Activated T-cell treated with anti-CD3 and anti-CD28 coated beads, Interleukin-2, amount 50 U/mL, for 1 hour (primary cell): Measurements from ENCODE around the gene SNAI3.

Source experiments
- DNase-seq: peaks from one replicate; pipeline ENCODE4 v3.0.0-alpha.2; 2020

SNAI3 gene

DNA sequence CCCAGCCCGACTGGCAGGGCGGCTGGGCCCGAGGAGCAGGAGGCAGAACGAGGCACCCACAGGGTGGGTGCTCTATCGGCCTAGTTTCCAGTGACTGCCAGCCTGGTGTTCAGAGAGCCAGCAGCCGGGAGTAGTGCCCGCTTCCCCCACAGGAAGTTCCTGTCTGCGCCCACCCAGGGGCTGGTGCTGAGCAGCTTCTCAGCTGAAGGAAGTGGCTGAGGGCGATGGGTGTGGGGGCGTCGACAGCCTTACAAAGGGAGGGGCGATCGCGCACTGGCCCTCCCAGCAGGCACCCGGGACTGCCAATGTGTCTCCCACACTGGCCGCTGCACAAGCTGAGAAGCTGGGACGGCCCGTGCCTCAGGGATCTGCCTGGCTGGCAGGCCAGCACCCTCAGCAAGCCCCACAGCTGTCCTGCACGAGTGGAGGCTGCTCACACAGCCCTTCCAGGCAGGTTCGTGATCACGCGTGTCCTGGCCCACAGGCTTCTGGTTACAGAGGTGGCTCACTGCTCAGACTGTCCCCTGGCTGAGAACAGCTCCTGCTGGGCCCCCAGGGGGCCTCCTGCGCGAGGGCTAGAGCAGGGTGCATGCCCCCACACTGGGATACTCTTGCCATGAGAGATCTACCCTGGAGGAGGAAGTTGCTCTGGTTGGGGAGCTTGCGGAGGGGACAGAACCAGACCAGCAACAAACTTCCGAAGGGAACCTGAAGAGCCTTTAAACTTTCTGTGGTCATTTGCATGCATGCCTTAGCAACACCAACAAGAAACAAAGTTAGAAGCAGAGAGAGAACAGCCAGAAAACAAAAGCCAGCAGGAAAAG is 17.4 kb upstream of the SNAI3 start:
- DNase-seq, result peak; percentile 74

DNA sequence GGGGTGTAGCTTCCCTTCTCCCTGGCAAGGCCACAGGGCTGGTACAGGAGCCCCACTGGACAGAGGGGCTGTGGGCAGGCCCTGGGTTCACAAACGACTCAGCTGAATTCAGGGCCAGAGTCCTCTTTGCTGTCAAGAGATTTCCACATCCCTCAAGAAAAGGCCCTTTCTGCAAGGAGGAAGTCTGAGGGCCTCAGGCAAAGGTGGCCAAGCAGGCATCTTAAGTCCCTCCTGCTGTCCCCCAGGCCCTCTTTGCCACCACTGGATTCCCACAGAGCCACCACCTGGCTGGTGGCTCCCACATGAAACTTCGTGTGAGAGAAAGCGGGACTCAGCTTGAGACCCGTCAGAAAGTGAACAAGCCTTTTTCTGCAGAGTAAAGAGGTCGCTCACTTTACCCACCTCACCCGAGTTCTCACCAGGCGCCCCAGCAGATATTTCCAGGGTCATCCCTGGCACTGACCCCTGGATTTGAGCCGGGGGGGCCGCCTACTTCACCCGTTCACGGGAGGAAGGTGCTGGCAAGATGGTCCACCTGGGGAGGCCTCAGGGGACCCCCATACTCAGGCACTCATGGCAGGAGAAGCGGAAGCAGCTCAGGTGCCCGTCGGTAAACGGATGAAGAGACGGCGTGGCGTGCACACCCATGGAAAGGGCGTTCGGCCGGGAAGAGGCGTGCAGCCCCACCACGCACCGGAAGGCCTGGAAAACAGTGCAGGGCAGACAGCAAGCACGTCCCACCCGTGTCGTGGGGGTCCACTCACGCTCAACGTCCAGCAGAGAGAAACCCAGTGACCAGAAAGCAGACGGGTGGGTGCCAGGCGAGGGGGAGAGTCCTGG is 16.3 kb upstream of the SNAI3 start:
- DNase-seq, result peak; percentile 42

GRCh38 chr16:88701581-88702370 is 15.5 kb upstream of the SNAI3 start:
- peak; percentile 45 for DNase-seq

DNA sequence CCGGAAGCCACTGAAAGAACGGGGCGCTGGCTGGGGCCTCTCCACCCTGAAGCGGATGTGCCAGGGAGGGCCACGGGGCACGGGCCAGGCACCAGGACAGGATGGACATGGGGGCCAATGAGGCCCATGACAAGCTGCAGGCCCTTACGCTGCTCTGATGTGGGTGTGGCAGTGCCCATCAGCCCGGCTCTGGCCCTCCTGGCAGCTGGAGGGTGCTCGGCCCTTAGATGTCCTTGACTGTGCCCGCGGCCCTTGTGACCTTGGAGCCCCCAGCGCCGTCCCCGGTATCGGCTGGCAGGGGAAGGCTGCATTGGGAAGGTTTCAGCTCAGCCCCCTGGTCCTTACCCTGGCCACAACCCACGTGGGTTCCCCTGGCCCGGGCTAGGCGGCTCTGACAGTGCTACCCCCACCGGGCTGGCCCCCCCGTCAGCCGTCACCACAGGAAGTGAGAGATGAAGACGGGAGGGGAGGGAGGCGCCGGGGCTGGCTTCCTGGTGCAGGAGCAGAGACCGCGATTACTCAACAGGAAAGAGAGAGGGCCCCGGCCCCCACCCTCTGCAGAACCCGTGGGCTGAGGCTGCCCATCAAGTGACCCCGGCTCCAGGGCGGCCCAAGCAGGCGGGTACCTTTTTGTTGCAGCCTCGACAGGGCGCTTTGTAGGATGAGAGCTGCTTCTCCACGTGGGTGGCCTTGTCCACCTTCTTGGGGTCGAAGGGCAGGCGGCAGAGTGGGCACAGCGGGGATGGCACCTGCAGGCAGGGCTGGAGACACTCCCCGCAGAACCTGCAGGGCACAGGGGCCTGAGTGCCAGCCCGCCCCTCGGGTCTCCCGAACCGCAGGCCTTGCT is 14.6 kb upstream of the SNAI3 start:
- DNase-seq, result peak; percentile 94

DNA sequence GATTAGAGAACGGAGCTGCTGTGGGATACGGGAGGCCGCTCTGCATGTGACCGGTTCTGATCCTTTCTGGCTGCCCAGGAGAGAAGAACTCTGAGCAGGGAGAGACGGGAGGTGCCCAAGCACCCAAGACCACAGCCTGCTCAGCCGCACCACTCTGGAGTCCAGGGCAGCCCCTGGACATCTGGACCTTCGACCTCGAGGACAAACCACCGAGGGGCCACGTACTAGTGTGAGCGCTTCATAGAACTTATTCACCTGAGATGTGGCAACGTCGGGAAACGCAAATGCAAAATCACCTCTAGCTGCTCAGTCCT is 14.0 kb upstream of the SNAI3 start:
- no peak for DNase-seq

GRCh38 chr16:88699180-88699579 is 12.9 kb upstream of the SNAI3 start:
- DNase-seq, result no peak

DNA sequence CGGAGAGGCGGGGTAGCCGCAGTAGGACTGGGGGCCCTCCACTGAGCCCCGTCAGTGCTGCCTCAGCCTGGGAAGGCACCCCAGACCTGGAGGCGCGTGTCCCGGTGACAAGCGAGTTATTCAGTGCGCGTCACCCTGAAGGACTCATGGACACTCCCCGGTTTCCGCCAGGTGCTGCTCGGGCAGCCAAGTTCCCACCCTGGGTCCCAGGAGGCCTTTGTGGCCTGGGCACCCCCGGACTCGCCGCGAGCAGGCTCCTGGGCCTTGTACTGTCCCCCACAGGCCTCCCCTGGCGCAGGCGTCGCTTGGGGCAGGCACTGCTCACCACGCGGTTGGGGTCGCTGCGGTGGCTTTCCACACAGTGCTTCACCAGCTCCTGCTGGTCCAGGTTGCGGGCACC is 12.3 kb upstream of the SNAI3 start:
- DNase-seq, result no peak

GRCh38 chr16:88697831-88698615 is 11.7 kb upstream of the SNAI3 start:
- peak; percentile 46 for DNase-seq

DNA sequence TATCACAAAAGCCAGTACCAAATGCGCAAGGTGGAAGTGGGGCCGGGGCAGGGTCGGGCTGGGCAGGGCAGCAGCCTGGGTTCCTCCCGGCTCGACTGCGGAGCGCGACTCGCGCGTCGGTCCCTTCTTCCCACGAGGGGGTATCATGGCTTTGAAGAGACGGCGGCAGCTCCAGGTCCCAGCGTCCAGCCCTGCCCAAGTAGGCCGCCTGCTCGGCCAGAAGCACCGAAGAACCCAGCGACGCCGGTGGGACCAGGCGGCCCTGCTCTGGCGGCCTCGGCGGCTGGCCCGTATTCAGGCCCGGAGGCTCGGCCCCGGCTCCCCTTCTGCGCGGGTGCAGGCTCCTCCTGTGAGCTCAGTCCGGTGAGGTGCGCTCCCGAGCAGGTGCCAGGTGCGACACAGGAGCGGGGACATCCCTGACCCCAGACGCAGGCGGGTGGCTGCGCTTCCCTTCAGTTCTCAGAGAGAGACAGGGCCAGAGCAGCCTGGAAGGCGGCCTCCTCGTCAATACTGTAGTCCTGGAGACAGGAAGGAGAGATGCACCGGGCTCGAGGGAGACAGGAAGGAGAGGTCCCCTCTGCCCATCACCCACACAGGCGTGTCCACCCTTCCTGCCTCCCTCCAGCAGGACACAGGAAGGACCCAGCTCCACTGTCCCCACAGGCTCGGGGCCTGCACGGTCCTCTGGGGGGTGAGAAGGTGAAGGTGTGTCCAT is 11.0 kb upstream of the SNAI3 start:
- DNase-seq, result no peak

GRCh38 chr16:88696441-88696840 is 10.1 kb upstream of the SNAI3 start:
- DNase-seq, result no peak

GRCh38 chr16:88695753-88696152 is 9.4 kb upstream of the SNAI3 start:
- DNase-seq, result no peak

- DNase-seq, result no peak
These were observed 8.9 kb upstream of the SNAI3 start for GRCh38 chr16:88695218-88695617.

- DNase-seq, result no peak
These were observed 8.1 kb upstream of the SNAI3 start for GRCh38 chr16:88694221-88695087.

- no peak for DNase-seq
These were observed 7.3 kb upstream of the SNAI3 start for GRCh38 chr16:88693420-88694177.

GRCh38 chr16:88692861-88693260 is 6.6 kb upstream of the SNAI3 start:
- no peak for DNase-seq

- peak; percentile 53 for DNase-seq
These were observed 5.7 kb upstream of the SNAI3 start for GRCh38 chr16:88691924-88692560.

DNA sequence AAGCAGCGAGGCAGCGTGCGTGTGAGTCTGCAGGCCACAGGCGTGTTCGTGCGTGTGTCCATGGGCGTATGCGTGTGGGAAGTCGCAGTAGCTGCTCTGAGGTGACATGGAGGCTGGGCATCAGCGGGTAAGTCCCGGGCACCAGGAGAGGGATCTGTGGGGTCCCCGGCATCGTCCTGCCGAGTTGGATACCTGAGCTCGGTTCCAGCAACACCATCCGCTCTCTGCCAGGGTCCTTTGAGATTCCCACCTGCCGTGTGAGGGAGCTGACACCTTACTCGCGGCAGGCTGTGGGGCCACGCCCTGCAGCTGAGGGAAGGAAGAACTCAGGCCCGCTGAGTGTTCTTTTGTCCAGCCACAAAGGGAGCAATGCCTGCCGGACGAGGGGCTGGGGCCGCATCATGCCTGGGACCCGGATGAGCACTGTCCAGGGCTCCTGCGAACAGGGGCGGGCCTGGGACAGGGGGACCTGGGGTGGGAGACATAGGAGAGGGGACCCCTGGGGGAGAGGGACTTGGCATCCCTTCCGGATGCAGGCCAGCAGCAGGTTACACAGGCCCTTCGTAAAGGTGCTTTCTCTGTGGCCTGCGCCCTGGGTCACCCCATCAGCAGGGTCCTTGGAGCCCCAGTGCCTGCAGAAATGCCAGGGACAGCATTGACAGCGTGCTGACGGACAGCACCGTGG is 5.0 kb upstream of the SNAI3 start:
- no peak for DNase-seq
